HG03139 (cell line): ENCODE measurements around the gene RTN4RL2.
A peak's percentile ranks its signal among the peaks of the same experiment; 100 is the strongest.

Experiments used
- ATAC-seq: cut with Tn5 transposase; IDR thresholded peaks from one replicate; pipeline ENCODE4 v1.9.1; 2021; ENCODE audit not compliant: unreplicated experiment

The RTN4RL2 gene

GRCh38 chr11:57498540-57498939, 38.2 kb downstream of the RTN4RL2 start:
- no peak for ATAC-seq

DNA sequence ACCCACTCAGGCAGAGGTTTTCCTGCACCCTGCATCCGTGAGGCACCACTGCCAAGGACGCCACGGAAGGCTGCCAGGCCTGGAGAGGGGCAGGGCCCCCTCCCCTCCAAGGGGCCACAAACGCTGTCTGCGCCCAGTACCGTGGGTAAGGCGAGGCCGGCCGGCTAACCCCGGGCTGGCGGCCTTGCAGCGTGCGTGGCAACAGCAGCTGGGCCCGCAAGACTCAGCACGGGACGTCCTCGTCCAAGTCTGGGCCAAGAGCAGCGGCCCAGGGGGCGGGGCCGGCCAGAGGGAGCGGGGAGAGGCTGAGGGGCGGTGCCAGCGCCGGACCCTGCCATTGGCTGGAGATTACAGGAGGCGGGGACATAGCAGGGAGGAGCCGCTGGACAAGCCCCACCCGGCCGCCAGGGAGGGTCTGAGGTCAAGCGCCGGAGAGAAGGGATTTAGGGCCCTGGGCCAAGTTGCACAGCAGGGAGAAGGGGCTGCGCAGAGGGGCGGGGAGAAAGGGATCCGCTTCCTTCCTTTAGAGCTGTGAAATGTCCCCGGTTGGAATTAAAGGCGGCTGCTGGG, 39.2 kb downstream of the RTN4RL2 start:
- peak; percentile 99 for ATAC-seq

DNA sequence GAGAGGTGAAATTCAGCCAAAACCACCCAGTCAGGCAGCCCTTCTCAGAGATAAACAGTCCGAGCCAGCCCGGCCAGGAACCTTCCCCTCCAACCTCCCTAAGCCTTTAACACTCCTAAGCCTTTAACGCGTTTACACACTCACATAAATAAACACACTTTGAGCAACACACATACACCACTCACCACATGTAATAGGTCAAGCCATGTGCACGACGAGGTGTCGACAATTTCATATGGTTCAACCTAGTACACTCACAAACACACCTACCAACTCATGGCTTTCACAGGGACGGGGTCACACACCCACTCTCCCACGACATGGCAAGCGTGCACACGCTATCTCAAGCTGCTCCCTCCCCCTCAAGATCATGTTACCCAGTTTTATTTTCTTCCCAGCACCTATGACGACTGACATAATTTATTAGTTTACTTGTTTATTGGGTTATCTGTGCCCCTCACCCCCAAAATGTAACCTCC, 39.7 kb downstream of the RTN4RL2 start:
- peak; percentile 5 for ATAC-seq

DNA sequence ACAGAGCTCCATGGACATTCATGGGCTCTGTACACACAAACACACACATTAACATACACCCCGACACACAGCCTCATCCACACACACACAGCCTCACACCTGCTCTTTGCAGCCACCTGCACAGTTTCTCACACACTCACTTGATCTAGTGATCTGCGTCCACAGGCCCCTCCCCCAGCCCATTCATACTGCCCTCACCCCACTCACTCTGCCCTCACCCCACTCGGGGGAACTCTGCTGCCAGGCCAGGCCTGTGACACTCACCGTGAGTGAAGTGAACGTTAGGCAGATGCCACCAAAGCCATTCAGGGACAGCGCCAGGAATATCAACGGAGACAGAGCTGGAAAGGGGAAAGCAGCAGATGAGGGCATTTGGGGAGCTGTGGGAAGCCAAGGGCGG, 40.2 kb downstream of the RTN4RL2 start:
- no peak for ATAC-seq

DNA sequence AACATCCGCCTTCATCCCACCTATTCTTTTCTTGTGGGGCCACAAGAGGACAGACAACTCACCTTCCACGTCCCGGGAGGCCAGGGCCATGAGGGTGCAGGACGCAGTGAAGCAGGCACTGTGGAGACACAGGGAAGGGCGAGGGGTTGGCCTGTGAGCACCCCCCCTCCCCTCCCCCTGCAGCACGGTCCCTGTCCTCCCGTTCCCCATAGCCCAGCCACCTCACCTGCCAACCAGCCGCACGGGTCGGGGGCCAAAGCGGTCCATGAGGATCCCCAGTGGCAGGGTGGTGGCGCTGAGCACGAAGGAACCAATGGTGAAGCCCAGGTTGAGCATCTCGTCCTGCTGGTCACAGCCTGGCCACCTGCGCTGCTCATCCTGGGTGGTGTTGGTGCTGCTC, 40.6 kb downstream of the RTN4RL2 start:
- ATAC-seq, result no peak

DNA sequence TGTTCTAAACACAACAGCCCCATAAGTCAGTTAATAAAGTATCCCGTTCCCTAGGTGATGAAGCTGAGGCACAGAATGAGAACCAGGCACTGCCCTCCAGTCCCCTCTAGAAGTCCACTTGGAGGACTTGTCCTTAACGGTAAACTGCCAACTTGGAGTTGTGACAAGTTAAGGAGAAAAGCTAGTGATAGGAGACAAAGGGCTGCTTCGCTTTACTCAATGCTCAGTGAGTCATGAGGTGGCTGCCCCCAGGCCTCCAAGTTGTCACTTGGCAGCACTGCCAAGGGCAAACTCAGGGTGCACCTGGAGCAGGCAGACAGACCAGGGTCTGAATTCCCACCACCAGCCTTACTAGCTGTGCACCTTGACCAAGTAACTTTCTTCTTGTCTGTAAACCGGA, 41.6 kb downstream of the RTN4RL2 start:
- no peak for ATAC-seq

DNA sequence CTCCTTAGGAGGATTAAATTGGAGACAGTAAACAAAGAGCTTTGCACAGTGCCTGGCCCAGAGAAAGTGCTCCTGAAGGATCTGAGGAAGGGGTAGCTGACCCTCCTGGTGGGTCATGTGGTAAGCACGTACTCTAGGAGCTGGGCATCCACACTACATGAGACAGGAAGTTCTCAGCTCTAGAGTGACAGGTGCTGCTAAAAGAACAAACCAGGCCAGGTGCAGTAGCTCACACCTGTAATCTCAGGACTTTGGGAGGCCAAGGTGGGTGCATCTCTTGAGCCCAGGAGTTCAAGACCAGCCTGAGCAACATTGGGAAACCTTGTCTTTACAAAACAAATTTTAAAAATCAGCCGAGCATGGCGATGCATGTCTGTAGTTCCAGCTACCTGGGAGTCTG, 42.0 kb downstream of the RTN4RL2 start:
- ATAC-seq, result no peak

- ATAC-seq, result no peak
Measured at GRCh38 chr11:57502870-57503269, 42.5 kb downstream of the RTN4RL2 start.

DNA sequence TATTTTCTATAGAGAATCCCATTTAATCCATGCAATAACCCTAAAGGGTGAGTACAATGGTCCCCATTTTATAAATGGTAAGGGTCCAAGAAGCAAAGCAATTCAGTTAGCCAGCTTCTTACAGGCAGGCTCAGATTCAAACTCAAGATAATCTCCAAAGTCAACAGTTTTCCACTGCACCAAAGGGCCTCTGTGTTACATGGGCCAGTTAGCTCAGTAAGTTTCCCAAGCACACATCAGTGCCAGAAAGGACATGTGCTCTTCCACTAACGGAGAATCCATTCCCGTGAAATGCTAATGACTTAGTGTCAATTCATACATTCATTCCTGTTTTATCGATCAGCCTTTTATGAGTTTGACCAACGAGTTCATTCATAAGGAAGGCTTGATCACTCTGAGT, 44.2 kb downstream of the RTN4RL2 start:
- no peak for ATAC-seq

- ATAC-seq, result no peak
Measured at GRCh38 chr11:57506522-57506921, 46.2 kb downstream of the RTN4RL2 start.

DNA sequence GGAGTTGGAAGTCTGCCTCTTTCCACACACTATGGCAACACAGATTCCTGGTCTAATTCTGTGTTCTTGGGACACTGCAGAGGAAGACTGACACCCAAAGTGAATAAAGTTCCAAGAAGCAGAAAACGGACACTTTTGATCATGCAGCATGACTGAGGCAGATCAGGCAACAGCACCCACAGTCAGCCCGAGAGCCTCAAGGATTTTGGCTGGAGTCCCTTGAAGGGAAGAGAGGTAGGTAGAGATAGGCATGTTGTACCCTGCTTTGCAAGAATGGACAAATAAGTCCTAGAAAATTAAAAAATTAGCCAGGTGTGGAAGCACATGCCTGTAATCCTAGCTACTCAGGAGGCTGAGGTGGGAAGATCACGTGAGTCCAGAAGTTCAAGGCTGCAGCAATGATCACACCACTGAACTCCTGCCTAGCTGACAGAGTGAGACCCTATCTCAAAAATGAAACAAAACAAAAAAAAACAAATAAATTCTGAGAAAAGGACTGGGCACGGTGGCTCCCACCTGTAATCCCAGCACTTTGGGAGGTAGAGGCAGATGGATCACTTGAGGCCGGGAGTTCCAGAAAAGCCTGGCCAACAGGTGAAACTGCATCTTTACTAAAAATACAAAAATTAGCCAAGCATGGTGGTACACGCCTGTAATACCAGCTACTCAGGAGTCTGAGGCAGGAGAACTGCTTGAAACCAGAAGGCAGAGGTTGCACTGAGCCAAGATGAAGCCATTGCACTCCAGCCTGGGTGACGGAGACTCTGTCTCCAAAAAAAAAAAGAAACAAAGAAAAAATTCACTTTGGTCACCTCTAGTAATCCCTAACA, 48.2 kb downstream of the RTN4RL2 start:
- ATAC-seq, result no peak

DNA sequence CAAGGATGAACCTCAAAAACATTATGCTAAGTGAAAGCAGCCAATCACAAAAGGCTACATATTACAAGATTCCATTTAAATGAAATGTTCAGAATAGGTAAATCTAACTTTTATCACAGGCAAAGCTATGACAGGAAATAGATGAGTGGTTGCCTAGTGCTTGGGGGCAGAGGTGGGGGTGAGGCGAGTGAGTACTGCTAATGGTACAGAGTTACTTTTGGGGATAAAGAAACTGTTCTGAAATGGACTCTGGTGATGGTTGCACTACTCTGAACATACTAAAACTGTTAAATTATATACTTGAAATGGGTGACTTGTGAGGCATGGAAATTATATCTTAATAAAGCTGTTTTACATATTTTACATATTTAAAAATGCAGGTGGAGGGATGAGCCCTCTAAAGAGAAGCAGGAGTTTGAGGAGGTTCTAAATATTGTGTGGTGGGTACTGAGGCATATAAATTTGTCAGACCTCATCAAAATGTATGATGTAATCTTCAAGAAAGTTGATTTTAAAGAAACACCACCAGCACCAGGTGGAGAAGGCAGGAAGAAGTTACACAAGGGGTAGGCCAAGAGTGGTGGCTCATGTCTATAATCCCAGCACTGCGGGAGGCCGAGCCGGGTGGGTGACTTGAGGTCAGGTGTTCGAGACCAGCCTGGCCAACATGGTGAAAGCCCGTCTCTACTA, 51.6 kb downstream of the RTN4RL2 start:
- no peak for ATAC-seq

DNA sequence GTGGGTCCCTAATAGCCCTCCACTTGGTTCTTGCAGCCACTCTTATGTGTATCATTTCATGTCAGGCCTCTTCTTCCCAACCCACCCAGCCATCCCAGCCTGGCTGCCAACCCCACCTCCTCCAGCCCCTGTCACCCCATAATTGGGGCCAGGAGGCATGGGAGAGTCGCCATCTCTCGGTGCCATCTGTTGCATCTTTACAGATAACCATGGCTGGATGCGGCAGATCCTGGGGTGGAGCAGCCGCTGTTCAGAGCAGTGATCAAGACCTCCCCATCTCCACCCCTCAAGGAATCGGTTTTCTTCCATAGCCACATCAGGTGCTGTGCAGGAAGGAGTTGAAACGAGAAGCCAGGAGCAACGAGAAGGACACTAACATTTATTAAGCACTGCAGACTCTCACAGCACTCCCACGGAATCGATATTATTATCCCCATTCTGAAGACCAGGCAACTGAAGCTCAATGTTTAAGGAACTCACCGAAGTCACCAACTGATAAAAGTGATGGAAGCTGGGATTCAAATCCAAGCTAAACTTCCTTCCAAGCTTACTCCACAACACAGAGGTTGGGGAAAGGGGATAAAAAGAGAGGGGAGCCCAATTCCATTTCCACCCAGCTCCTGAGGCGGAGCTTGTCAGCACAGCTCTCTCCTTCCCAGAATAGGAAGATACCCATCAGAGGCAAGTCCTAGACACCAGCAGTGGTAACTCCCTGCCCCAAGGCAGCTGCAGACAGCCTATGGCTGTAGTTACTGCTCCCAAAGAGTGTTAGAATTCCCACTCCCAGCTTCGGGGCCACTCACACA, 52.5 kb downstream of the RTN4RL2 start:
- ATAC-seq, result no peak

DNA sequence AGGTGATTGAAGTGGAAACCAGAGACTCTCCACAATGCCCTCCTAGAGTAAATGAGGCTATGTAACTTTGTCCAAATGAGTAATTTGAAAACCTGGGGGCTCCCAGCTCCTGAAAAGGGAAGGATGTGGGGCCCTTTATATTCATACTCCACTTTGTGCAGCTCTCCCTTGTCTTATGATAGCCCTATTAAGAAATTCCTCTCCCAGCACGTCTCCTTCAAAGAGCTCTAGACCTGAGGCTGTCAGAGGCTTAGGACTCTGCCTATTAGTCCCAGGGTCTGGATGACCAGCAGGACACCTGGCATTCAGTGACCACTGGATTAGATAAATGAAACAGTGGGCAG, 53.1 kb downstream of the RTN4RL2 start:
- ATAC-seq, result no peak

GRCh38 chr11:57513911-57514537, 53.7 kb downstream of the RTN4RL2 start:
- ATAC-seq, result no peak

GRCh38 chr11:57514538-57515331, 54.4 kb downstream of the RTN4RL2 start:
- no peak for ATAC-seq

- ATAC-seq, result no peak
Measured at GRCh38 chr11:57515332-57516060, 55.2 kb downstream of the RTN4RL2 start, which contains the start of gene SLC43A1. SLC43A1 (minus strand) TSS chr11:57515702; CDS start chr11:57514111, 1,591 bp downstream.

- ATAC-seq, result no peak
Measured at GRCh38 chr11:57516061-57516443, 55.7 kb downstream of the RTN4RL2 start.

DNA sequence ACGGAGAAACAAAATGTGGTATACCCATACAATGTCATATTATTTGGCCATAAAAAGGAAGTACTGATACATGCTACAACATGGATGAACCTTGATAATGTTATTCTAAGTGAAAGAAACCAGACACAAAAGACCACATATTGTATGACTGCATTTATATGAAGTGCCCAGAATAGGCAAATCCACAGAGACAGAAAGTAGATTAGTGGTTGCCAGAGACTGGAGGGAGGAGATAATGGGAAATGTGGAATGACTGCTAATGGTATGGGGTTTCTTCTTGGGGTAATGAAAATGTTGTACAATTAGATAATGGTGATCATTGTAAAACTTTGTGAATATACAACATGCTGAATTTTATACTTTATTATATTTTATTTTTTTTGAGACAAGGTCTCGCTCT, 60.8 kb downstream of the RTN4RL2 start:
- no peak for ATAC-seq
